IPS DF 19.7 (cell line): ENCODE data around the gene SLCO4A1.

Source experiments
- DNase-seq: peaks from one replicate; pipeline ENCODE4 v3.0.0-alpha.2; 2013; ENCODE audit warnings: low read depth, low spot score

Gene SLCO4A1

DNA sequence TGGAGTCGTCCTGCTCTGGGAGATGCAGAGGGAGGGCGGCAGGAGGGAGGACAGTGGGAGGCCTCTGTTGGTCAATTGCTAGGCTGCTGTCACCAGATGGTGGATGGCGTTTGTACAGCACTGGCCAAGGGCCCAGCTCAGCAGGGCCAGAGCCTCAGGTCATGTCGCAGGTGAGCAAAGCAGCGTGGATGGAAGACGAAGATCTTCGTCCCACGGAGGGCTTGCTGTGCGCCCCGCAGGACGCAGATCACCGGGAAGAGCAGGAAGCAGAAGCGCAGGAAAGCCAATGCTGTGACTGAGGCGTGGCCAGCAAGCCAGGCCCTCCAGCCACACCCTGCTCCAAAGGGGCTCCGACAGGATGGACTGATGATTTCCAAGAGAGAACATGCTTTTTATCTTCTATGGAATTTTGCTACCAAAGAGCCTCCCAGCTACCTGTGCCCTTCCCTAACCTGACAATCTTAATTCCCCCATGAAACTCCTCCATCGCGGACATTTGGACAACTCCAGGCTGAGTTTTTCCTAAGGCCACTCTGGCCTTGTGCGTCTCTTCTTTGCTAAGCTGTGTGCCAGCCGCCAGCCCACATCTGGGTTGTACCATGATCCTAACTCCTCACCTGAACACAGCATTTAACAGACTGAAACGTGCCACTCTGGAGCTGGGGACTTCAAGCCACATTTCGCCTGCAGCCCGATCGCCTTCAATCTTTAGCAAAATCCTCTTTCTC lies 3.5 kb upstream of the SLCO4A1 start:
- no peak for DNase-seq

DNA sequence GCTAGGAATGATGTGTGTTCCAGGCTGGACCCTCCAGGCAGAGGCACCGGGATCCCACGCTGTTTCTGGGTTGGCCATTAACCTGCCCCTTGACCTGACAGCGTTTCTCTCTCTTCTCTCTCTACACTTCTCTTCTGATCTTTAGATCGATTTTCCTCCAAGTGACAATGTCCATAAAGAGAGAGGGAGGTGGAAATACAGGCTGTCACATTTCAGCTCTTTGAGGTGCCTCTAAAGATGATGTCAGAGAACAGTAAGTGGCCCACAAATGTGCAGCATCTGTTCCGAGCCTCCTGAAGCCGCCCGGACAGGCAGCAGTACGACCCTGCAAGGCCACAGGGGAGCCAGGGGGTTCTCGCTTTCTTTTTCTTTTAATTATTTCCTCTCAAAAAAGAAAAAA lies 2.5 kb upstream of the SLCO4A1 start:
- no peak for DNase-seq

DNA sequence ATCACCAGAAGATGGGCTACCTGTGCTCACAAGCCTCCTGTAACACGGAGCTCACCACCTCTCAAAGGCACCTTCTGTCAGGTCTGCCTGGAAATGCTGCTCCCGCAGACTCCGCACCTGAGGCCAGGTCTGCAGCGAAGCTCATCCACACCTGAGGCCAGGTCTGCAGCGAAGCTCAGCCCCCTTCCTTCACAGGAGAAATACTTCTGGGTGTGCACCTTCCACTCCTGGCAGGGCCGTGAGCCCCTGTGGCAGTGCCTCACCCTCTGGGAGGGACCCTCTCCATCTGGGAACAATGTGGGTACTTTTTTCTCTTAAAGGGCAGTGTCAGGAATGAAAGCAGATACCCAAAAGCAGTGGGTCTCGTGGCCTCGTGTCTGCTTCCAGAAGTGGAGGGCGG lies 1.4 kb upstream of the SLCO4A1 start:
- DNase-seq: no peak

DNA sequence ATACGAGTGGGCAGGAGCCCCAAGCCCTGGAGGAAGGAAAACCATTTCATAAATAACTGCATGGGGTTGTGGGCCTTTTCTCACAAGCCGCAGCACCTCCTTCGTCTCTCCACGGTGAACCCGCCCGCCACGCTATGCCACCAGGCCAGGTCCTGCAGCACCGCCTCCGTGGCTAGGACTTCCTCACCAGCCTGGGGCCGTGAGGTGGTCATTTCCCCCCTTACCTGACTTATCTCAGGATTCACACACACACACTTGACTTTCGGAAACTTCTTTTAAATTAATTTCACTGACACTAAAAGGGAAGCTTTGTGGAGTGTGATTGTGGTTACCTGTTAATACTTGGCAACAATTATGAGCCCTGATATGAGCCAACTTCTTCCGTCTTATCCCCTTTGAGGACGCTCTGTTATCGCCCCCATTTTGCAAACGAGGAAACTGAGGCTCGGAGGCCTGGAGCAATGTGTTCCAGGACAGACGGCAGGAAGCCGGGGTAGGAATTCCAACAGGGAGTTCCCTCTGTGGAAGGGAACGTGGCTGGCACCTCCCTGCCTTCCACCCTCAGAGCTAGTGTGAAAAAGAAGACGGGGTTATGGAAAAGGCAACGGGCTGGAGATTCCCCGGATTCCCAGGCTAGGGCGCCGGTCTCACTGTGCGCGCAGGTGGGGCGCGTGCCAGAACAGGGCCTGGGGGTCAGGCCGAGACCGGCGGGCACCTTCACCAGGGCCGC lies 817 bp upstream of the SLCO4A1 start:
- DNase-seq: no peak

DNA sequence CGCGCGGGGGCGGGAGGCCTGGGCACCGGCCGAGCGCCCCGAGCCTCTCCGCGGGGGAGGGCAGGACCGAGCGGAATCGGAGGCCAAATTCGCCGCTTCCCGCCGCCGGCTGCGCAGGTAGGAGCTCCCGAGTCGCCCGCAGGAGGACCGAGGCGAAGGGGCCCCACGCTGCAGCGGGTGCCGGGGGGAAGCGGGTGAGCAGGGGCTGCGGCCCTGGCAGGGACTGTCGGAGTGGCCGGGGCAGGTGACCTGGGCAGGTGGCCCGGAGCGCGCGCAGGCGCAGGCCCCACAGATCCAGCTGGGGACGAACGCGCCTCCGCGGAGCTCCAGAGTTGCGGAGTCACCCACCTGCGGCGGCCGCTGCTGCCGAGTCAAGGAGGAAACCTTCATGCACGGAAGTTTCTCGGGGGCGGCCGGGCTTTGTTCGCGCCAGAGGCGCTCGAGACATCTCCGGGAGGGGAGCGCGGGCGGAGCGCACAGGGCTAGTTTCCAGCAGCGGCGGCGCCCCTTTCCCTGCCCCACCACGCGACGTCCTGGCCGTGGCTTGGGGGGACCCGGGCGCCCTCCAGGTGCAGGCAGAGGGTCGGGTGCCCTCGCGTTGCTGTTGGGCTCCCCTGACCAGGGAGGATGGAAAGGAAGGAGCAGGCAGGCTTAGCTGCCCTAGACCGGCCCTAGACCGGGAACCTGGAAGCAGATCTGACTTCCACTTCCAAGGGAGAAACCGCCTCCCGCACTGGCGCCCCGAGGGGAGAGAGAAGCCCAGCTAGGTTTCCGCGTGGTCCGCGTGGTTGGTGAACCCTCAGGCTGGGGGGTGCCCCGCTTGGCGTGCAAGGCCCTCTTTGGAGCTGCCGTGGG lies 590 bp downstream of the SLCO4A1 start:
- no peak for DNase-seq

DNA sequence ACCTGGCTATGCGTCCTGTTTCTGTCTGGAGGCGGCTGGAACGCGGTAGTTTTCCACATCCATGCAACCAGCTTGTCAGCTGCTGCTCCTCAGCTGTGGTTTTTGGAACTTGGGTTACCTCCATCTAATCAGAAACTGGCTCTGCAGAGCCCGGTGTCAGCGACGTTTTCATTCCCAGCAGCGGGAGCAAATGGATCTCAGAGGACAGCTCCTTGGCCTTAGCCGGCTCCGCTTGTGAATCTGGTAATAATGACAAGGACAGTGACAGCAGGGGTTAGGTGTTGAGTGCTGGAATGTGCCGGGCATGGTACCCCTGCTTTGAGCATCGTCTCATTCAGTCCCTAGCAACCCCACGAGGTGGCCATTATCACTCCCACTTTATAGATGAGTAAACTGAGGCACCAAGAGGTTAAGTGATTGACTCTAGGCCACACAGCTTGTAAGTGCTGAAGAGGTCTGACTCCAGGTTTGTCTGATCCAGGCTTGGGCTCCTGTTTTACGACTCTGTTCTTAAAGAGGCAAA lies 1.3 kb downstream of the SLCO4A1 start:
- DNase-seq: no peak

DNA sequence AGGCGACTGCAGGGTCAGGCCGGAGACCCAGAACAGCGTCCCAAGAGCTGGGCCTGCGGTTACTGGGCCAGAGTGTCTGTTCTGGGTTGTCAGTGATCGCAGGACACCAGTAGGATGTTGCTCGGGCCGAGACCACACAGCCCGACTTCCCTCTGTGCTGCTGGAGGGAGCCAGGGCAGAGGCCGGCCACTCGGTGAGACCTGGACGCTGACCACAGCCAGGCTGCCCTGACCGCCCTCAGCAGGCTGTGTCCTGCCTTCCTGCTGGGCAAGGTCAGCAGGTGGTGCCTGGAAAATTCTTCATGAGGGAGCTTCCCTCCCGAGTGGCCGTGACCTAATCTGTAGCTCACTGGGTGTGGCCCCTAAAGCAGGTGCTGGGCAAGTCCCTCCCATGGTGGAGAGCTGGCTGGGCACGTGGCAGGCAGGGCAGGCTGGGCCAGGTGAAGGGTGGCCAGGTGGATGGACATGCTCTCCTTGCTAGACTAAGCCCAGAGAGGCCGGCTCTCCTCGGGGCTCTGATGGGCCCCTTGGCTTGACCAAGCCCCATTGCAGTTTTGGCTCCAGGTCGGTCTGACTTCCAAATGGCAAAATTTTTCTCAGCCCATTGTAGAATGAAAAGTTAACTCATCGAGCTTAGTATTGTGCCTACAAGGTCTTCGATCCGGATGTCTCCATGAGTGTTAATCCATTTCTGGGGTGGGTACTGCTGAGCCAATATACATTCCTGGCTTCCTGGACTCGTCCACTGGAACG lies 1.9 kb downstream of the SLCO4A1 start:
- no peak for DNase-seq

DNA sequence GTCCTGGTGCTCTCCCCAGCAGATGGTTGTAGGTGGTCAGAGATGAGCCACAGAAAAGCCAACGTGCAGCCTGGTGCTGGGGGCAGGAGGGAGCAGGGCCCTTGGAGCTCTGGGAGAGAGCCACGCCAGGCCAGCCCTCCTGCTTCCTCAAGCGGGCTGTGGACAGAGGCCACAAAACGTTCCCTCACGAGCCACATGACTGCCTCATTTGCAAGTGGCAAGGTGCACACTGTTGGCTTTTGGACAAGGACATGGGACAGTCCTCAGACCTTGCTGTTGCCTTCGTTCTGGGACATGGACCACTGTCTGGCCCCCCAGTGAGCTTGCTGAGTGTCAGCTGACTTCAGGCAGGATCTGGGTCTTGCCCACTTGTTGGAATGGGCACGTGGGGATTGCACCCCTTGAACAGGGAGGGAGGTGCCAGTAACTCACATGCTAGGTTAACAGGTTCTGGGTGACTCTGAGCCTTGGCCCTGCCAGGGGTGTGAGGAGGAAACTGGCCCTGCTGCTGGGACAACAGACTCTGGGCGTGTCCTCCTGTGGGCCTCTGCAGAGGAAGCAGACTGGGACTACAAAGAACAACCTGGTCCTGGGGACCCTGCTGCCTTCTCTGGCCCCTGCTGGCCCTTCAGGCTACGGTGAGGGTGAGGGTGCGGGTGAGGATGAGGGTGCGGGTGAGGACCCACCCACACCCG lies 2.6 kb downstream of the SLCO4A1 start:
- no peak for DNase-seq

DNA sequence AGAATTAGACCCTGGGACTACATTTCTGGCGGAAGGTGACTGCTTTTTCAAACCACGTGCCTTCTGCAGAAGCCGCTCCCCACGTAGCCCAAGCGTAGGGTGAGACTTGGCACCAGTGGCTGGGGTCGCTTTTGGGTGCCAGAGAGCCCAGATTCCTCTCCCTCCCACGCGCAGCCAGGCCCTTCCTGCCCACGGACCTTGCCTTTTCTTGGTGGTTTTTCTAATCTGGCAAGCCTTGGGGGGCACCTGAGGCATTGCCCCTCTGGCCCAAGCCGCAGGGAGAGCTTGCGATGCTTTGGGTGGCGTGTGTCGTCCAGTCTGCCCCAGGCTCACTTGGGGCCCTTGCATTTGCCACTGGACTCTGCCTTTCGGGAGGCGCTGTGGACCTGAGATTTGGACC lies 3.3 kb downstream of the SLCO4A1 start:
- DNase-seq: no peak

DNA sequence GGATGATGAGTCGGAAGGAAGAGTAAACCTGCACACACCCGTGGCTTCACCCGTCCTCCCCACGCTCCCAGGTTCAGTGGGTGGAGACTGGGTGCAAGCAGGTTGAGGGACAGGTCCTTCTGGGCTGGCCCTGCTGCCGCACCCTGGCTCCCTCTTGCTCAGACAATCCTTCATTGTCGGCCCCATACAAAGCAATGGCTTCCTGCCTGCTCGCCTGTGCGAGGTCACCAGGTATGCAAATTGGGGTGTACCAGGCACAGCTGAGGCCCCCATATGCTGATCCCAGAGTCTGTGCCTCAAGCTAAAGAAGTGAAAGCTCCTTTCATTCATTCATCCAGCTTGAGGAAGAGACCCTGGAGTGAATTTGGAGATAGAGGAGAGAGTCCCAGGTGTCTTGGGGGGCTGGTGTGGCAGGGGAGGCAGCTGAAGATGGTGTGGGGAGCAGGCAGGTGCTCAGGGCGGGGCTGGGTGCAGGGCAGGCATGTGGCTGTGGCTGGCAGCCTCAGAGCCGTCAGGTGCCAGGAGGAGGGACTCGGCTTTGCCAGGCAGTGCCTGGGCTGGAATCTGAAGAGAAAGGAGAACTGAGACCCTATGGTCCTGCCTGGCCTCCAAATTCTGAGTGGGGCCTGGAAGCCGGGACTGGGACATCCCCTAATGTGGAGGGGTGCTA lies 4.7 kb downstream of the SLCO4A1 start:
- no peak for DNase-seq

DNA sequence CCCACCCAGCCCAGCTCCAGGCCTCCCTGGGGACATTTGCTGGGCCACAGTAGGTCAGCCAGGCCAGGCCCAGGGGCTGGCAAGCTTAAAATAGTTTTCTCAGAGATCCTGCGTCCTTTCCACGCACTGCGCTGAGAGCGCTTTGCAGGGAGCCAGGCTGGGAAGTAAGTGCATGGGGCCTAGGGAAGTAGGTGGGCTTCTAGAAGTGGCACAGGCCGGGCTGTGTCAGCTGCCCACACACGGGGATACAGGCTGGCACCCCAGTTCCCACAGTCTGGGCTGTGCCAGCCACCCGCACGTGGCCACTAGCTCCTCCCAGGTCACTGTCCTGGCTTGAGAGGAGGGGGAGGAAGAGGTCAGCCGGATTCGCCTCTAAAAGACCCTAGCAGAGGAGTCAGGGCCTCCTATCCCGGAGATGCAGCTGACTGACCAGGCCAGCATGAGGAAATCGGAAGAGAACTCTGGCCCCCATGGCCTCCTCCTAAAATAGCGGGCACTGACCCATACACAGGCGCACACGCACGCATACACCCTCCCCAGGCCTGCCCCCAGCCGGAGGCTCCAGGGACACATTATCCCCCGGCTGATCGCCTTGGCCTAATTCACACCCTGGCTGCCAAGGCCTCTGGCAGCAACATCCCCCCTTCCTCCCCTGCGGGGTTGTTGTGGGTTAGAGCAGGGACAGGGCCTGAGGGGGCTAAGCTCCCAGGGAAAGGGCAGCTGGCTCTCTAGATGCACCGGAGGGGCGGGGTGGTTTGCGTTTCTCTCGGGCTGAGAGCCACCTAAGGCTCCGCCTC lies 5.4 kb downstream of the SLCO4A1 start:
- DNase-seq: no peak

DNA sequence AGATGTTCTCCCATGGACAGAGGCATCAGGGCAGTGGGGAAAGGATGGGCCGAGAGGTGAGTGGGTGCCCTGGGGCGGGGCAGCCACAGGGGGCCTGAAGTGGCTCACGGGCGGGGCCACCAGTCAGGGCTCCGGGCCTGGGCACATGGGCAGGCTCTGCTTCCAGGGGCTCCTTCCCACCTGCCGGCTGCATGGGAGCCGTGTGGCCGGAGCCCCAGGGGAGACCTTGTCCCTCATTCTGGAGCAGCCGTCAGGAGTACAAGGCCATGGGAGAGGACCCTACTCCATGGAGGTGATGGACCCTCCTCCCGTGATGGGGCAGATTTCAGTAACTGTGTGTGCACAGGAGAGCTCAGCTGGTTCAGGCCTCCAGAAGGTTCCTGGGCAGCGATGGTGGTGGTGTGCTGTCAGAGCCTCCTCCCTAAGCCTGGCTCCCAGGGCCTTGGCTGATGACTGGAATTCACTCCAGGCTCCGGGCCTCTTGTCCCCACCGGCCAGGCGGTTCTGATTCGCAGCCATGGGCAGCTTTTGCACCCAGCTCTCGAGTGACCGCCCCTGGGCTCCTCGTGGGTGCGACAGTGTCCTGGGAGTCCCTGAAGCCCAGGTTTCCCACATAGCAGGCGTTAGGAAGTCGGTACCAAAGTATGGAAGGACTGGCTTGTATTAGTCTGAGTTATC lies 6.2 kb downstream of the SLCO4A1 start:
- DNase-seq: no peak

DNA sequence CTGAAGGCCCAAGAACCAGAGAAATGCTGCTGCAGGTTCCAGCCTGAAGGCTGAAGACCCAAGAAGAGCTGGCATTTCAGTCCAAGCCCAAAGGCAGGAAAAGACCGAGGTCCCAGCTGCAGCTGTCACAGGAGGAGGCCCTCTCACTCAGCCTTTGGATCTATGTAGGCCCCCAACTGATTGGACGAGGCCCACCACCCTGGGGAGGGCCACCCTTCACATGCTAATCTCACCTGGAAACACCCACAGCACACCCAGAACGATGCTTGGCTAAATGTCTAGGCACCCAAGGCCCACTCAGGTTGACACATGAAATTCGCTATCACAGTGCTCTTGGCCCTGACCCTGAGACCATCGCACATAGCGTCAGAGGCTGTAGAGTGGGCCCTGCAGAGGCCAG lies 6.8 kb downstream of the SLCO4A1 start:
- no peak for DNase-seq

DNA sequence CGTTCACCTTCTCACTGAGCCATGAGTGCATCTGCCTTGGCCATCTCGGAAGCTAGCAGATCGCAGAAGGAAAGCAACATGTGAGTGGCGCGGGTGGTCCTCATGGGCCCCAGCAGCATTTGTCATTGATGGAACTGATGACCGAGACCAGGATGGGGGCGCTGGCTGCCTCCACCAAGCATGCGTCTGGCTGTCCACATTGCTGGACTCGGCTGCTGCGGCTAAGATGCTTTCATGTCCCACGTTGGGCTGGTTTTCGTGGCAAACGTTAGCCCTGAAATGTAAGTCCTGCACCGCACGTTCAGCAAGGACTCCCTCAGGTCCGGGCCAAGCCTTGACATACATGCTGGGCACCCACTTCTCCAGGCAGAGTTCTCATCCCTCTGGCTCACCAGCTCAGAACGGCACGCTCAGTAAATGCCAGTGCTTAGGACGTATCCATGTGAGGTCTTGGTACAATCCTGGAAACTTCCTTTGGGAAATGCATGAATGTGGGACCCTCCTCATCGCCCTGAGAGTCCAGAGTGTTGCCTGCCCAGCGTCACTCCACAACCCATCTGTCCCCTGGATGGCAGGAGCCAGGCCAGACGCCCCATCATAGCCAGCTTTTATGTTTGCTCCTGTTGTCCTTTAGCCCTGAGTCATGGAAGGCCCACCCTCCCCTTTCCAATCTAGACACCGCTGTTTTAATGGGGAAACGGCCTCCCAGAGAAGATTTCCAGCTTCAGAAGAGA lies 8.4 kb downstream of the SLCO4A1 start:
- no peak for DNase-seq

DNA sequence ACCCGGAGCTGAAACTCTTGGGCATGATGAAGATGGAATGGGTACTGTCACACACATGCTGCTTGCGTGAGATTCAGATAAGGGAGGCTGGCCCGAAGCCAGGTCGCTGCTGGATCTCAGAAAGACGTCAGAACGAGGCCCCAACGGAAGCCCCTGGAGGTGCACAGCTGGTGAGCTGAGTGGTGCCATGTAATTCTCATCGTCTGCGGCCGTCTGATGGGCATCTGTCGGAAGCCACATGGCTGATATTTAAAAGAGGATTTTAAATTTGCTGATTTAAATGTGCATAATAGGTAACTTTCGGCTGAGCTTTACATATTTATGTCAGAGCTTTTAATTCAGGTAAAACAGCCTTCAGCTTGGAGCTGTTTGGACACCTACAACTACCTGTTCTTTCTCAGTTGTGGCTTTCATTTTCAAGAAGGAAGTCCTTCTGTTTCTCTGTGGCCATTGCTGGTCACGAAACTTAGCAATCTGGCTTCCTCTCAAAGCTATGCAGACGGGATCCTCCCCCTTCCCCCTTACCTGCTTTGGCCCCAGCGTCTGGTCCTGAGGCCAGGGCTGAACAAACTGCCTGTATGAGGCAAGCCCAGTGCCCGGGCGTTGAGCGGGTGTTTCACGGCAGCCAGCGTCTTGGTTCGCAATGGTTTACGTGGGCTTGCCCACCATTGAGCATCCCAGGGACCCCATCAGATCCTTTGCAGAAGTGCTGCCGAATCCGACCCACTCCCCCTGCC lies 9.2 kb downstream of the SLCO4A1 start:
- DNase-seq: no peak

DNA sequence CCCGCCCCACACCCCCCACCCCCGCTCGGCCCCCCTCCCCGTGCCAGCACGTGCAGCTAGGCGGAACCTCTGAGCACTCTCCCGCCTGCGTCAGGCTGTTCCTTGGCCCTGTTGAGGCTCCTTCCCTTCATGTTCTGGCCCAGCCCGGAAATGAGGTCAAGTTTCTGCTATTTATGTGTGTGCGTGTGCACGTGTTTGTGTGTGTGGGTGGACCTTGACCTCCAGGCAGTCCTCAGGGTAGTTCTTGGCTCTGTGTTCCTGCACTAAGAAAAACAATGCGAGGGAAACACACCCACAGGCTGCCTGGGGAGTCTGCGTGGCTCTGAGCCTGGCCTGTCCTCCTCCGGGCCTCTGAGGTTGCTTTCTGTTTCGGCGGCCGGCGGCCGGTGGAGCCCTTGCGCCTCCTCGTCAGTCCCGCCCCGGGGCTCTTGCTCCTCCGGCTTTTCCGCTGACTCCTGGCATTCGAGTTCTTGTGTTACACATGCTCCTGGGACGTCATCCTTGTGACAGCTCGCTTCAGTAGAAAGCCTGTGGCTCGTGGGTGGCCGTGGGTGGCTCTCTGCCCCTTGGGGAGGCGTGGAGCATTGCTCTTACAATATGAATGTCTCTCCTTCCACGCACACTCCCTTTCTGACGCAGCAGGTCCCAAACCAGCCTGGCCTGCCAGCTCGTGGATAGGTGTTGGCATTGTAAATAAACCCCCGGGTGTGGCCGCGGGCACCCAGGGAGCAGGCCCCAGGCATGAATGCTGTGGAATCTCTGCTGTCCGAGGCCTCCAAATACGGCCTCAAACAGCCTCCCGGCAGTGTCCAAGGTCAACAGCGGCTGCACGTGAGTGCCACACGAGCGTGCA lies 10.0 kb downstream of the SLCO4A1 start:
- DNase-seq: no peak

DNA sequence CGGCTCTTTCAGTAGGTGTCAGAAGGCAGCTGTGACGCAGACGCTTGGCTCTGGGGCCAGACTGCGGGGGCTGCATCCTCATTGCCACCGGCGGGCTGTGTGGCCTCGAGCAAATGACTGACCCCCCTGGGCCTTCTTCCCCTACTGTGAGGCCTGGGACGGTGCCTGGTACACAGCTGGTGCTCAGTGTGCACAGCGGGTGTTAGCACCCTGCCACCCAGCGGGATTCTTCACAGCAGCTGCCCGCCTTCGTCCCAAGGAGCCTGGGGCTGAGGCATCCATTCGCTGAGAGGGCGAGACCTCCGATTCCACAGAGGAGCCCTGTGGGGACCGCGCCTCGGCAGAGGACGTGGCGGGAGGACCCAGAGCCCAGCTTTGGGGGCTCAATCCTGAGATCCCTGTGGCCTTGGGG lies 10.6 kb downstream of the SLCO4A1 start:
- no peak for DNase-seq
